GM23338 (cell line): ENCODE data around the gene MS4A18. TPM values are rescaled to one million over a fixed set of nuclear protein-coding genes. Genes with fewer than 3 reads are reported as not detected.

ENCODE experiments used
- ATAC-seq: fragments of 200-7000 bp; cut with Tn5 transposase; 3 replicates; pipeline ENCODE4 v1.9.1; 2020
- DNase-seq: peaks from one replicate; pipeline ENCODE4 v3.0.0-alpha.2; 2015; ENCODE audit warnings: low spot score
- H2AFZ ChIP-seq: fragments of 200-600 bp; sonication (generic); 2 replicates; pipeline ENCODE4 v1.8.0; 2016; ENCODE audit warnings: antibody characterized with exemption, mild to moderate bottlenecking, moderate library complexity
- H3F3A ChIP-seq: fragments of 200-600 bp; sonication (generic); replicated peaks from 2 replicates; pipeline ENCODE4 v1.8.0; 2017; ENCODE audit warnings: antibody characterized with exemption, mixed run types, low read depth
- H3K27ac ChIP-seq: fragments of 200-600 bp; sonication (generic); 2 replicates; pipeline ENCODE4 v1.6.1; 2016; ENCODE audit warnings: low read depth
- H3K27me3 ChIP-seq: fragments of 200-600 bp; sonication (generic); 2 replicates; pipeline ENCODE4 v1.8.0; 2016; ENCODE audit warnings: mild to moderate bottlenecking, mixed run types, moderate library complexity; ENCODE audit not compliant: insufficient read depth
- H3K36me3 ChIP-seq: fragments of 200-600 bp; sonication (generic); 2 replicates; pipeline ENCODE4 v1.8.0; 2016; ENCODE audit warnings: mild to moderate bottlenecking; ENCODE audit not compliant: insufficient read depth
- H3K4me1 ChIP-seq: fragments of 200-600 bp; sonication (generic); 2 replicates; pipeline ENCODE4 v1.8.0; 2016; ENCODE audit warnings: mild to moderate bottlenecking, moderate library complexity; ENCODE audit not compliant: insufficient read depth
- H3K4me2 ChIP-seq: fragments of 200-600 bp; sonication (generic); 2 replicates; pipeline ENCODE4 v1.7.1; 2017; ENCODE audit warnings: mixed run types
- H3K4me3 ChIP-seq: fragments of 200-600 bp; sonication (generic); 2 replicates; pipeline ENCODE4 v1.6.1; 2016; ENCODE audit warnings: mixed run types
- H3K79me2 ChIP-seq: fragments of 200-600 bp; sonication (generic); replicated peaks from 2 replicates; pipeline ENCODE4 v1.8.0; 2017; ENCODE audit warnings: mild to moderate bottlenecking; ENCODE audit not compliant: insufficient read depth
- H3K9me2 ChIP-seq: fragments of 200-600 bp; sonication (generic); 2 replicates; pipeline ENCODE4 v1.8.0; 2017; ENCODE audit not compliant: insufficient read depth
- H4K20me1 ChIP-seq: fragments of 200-600 bp; sonication (generic); replicated peaks from 2 replicates; pipeline ENCODE4 v1.8.0; 2017; ENCODE audit warnings: mild to moderate bottlenecking; ENCODE audit not compliant: insufficient read depth
- H3K27ac Mint-ChIP-seq: 2 replicates; pipeline ENCODE4 v1.8.0; 2020; ENCODE audit warnings: inconsistent platforms, mild to moderate bottlenecking, moderate library complexity, mixed read lengths
- H3K27me3 Mint-ChIP-seq: 3 replicates; pipeline ENCODE4 v1.8.0; 2022; ENCODE audit warnings: low read depth, mild to moderate bottlenecking, moderate library complexity, mixed read lengths, inconsistent platforms; ENCODE audit not compliant: insufficient read depth, poor library complexity
- H3K36me3 Mint-ChIP-seq: 3 replicates; pipeline ENCODE4 v1.8.0; 2021; ENCODE audit warnings: low read depth, mild to moderate bottlenecking, inconsistent platforms, moderate library complexity, mixed read lengths
- H3K4me1 Mint-ChIP-seq: 3 replicates; pipeline ENCODE4 v1.8.0; 2020; ENCODE audit warnings: mild to moderate bottlenecking, inconsistent platforms, mixed read lengths
- H3K4me3 Mint-ChIP-seq: 3 replicates; pipeline ENCODE4 v1.8.0; 2021; ENCODE audit warnings: moderate library complexity, mild to moderate bottlenecking, inconsistent platforms, mixed read lengths
- H3K9me3 Mint-ChIP-seq: 3 replicates; pipeline ENCODE4 v1.8.0; 2020; ENCODE audit warnings: moderate library complexity, mild to moderate bottlenecking, inconsistent platforms, mixed read lengths
- CREB1 ChIP-seq: fragments of 250-450 bp; sonication (Bioruptor Pico); IDR thresholded peaks from 2 replicates; pipeline ENCODE4 v1.5.0; 2020; ENCODE audit warnings: low read depth, mild to moderate bottlenecking, moderate library complexity
- CTCF ChIP-seq, 2 experiments: fragments of 200-600 bp in 1 of 2; sonication (generic) in 1 of 2; conservative IDR thresholded peaks; 2 replicates each; pipeline versions ENCODE4 v1.5.1 to v1.6.1; 2016 to 2017; ENCODE audit warnings: antibody characterized with exemption in 2 of 2, low read depth in 2 of 2, mild to moderate bottlenecking in 2 of 2, moderate library complexity in 1 of 2
- ETS1 ChIP-seq: IDR thresholded peaks from 2 replicates; pipeline ENCODE4 v1.6.1; 2016; ENCODE audit warnings: antibody characterized with exemption
- EZH2 ChIP-seq: fragments of 200-600 bp; sonication (generic); IDR thresholded peaks from one replicate; pipeline ENCODE4 v1.8.0; 2017; ENCODE audit warnings: antibody characterized with exemption, mild to moderate bottlenecking, low read depth; ENCODE audit not compliant: unreplicated experiment
- EZH2phosphoT487 ChIP-seq: fragments of 200-600 bp; sonication (generic); IDR thresholded peaks from one replicate; pipeline ENCODE4 v1.8.1; 2018; ENCODE audit warnings: antibody characterized with exemption; ENCODE audit not compliant: unreplicated experiment
- JUNB ChIP-seq: IDR thresholded peaks from one replicate; pipeline ENCODE4 v1.6.1; 2016; ENCODE audit warnings: antibody characterized with exemption; ENCODE audit not compliant: unreplicated experiment
- NANOG ChIP-seq: IDR thresholded peaks from 2 replicates; pipeline ENCODE4 v1.6.1; 2016; ENCODE audit warnings: antibody characterized with exemption, borderline replicate concordance
- POLR2AphosphoS5 ChIP-seq: IDR thresholded peaks from 2 replicates; pipeline ENCODE4 v1.6.1; 2016; ENCODE audit warnings: antibody characterized with exemption, low read depth
- REST ChIP-seq: IDR thresholded peaks from one replicate; pipeline ENCODE4 v1.6.1; 2018; ENCODE audit warnings: antibody characterized with exemption; ENCODE audit not compliant: unreplicated experiment
- STAT1 ChIP-seq: IDR thresholded peaks from one replicate; pipeline ENCODE4 v1.6.1; 2016; ENCODE audit warnings: antibody characterized with exemption; ENCODE audit not compliant: unreplicated experiment
- ZNF114 ChIP-seq: fragments of 250-450 bp; sonication (Bioruptor Pico); IDR thresholded peaks from 2 replicates; pipeline ENCODE4 v1.5.0; 2020; ENCODE audit warnings: mild to moderate bottlenecking, moderate library complexity
- ZNF331 ChIP-seq: fragments of 250-450 bp; sonication (Bioruptor Pico); IDR thresholded peaks from 2 replicates; pipeline ENCODE4 v1.5.0; 2020; ENCODE audit warnings: low read depth, mild to moderate bottlenecking, moderate library complexity
- ZNF462 ChIP-seq: fragments of 250-450 bp; sonication (Bioruptor Pico); IDR thresholded peaks from 2 replicates; pipeline ENCODE4 v1.5.0; 2020; ENCODE audit warnings: mild to moderate bottlenecking, moderate library complexity
- polyA plus RNA-seq: library from polyadenylated mRNA; unstranded; fragments of >200 nt; fragmentation: Nextera tagmentation; extraction: Ambion mirVana; gene quantifications from 2 replicates; pipeline ENCODE4 v1.2.1, GENCODE V29; 2016
- total RNA-seq: library from RNA; depleted of rRNA; stranded (reverse); fragments of >200 nt; shearing (Covaris generic); gene quantifications from 2 replicates; pipeline ENCODE4 v1.2.3, GENCODE V29; 2014

Gene MS4A18
- total and polyA plus RNA-seq, 2 experiments from 2014 or later = not detected

- Mint-ChIP-seq H3K4me3 (no peak overlapping the region), H3K27me3 (peaks cover 2% of the 10 kb centered on the region), H3K36me3 (peaks cover 28% of the 10 kb centered on the region), H3K27ac (no peak overlapping the region), H3K4me1 (no peaks in the 10 kb centered on the region), H3K9me3 (peaks cover 52% of the 10 kb centered on the region)
- Histone ChIP-seq H3K79me2 (no peaks in the 10 kb centered on the region), H3F3A (no peaks in the 10 kb centered on the region), H3K27ac (no peak overlapping the region), H3K4me3 (no peak overlapping the region), H4K20me1 (no peaks in the 10 kb centered on the region), H3K27me3 (no peaks in the 10 kb centered on the region), H3K4me2 (no peak overlapping the region), H3K4me1 (no peaks in the 10 kb centered on the region), H2AFZ (no peak overlapping the region), H3K9me2 (no peaks in the 10 kb centered on the region), H3K36me3 (peaks cover 10% of the 10 kb centered on the region)
- DNase-seq = no peak
- no peak for TF ChIP-seq EZH2
- TF ChIP-seq ZNF114 (CRISPR knock-in tag) = no peak
- no peak for TF ChIP-seq CTCF (conservative IDR thresholded peaks at IDR 0.05; ENCODE audit: low read depth in 2 of 2)
- no peak for TF ChIP-seq POLR2AphosphoS5
- TF ChIP-seq JUNB = no peak
- no peak for TF ChIP-seq ETS1
- TF ChIP-seq NANOG = no peak
- no peak for TF ChIP-seq EZH2phosphoT487
- no peak for TF ChIP-seq REST
- no peak for TF ChIP-seq STAT1
- no peak for TF ChIP-seq CREB1 (CRISPR knock-in tag)
- TF ChIP-seq ZNF462 (CRISPR knock-in tag) = no peak
- no peak for TF ChIP-seq ZNF331 (CRISPR knock-in tag)
- ATAC-seq = no peak
These were observed 43.9 kb upstream of the MS4A18 start for GRCh38 chr11:60680455-60681119.
